CD14-positive monocyte (primary cell): Measurements from ENCODE around the gene GPC1. TPM values are rescaled to one million over a fixed set of nuclear protein-coding genes. Genes with fewer than 3 reads are reported as not detected.
A peak's percentile ranks its signal among the peaks of the same experiment; 100 is the strongest.

Experiments
- DNase-seq, 3 donors: peaks; one replicate each; pipeline ENCODE4 v3.0.0-alpha.2; 2011 to 2022
- H2AFZ ChIP-seq: 2 replicates; pipeline ENCODE4 v1.6.0; 2012; ENCODE audit warnings: mild to moderate bottlenecking, low read depth, low read length, inconsistent platforms; ENCODE audit not compliant: insufficient read depth, poor library complexity, severe bottlenecking
- H3K27ac ChIP-seq, 2 donors: 1 replicate in 1 of 2; 2 replicates in 1 of 2; pipeline ENCODE4 v1.5.1; 2012 to 2013; ENCODE audit warnings: low read length in 2 of 2, control low read depth in 1 of 2, inconsistent platforms in 1 of 2, low read depth in 1 of 2, mild to moderate bottlenecking in 1 of 2
- H3K27me3 ChIP-seq, 2 donors: one replicate each; pipeline versions ENCODE4 v1.6.0 to v1.6.1; 2011 to 2013; ENCODE audit warnings: low read length in 2 of 2; ENCODE audit not compliant: control insufficient read depth in 2 of 2, insufficient read depth in 2 of 2
- H3K36me3 ChIP-seq, 2 donors: replicated peaks in 1 of 2; 1 replicate in 1 of 2; 2 replicates in 1 of 2; pipeline versions ENCODE4 v1.5.1 to v1.6.1; 2012 to 2013; ENCODE audit warnings: low read length in 2 of 2, control low read depth in 1 of 2, inconsistent platforms in 1 of 2, mild to moderate bottlenecking in 1 of 2; ENCODE audit not compliant: insufficient read depth in 2 of 2, control insufficient read depth in 1 of 2
- H3K4me1 ChIP-seq, 2 donors: 1 replicate in 1 of 2; 2 replicates in 1 of 2; pipeline versions ENCODE4 v1.5.1 to v1.6.1; 2012 to 2013; ENCODE audit warnings: low read length in 2 of 2, control low read depth in 1 of 2, inconsistent platforms in 1 of 2, mild to moderate bottlenecking in 1 of 2, moderate library complexity in 1 of 2; ENCODE audit not compliant: insufficient read depth in 2 of 2, control insufficient read depth in 1 of 2
- H3K4me2 ChIP-seq: replicated peaks from 2 replicates; pipeline ENCODE3; 2012; ENCODE audit warnings: low read length, moderate library complexity, mild to moderate bottlenecking; ENCODE audit not compliant: poor library complexity, severe bottlenecking; ENCODE audit errors: extremely low read depth
- H3K4me3 ChIP-seq, 3 experiments: fragments of 200-600 bp in 1 of 3; sonication (generic) in 1 of 3; replicated peaks in 1 of 3; 1 replicate in 2 of 3; 2 replicates in 1 of 3; pipeline ENCODE4 v1.5.1; 2011 to 2013; ENCODE audit warnings: low read length in 3 of 3, mild to moderate bottlenecking in 3 of 3, control low read depth in 2 of 3, low read depth in 2 of 3, inconsistent platforms in 1 of 3, moderate library complexity in 1 of 3
- H3K79me2 ChIP-seq: 2 replicates; pipeline ENCODE4 v1.6.0; 2012; ENCODE audit warnings: mild to moderate bottlenecking, control low read depth, inconsistent platforms, low read length, moderate library complexity; ENCODE audit not compliant: insufficient read depth
- H3K9ac ChIP-seq: 2 replicates; pipeline ENCODE4 v1.6.0; 2017; ENCODE audit warnings: low read length, mild to moderate bottlenecking; ENCODE audit not compliant: insufficient read depth, poor library complexity, severe bottlenecking
- H3K9me3 ChIP-seq, 2 donors: replicated peaks in 1 of 2; 1 replicate in 1 of 2; 2 replicates in 1 of 2; pipeline versions ENCODE4 v1.5.1 to v1.6.1; 2012 to 2013; ENCODE audit warnings: low read length in 2 of 2, control low read depth in 1 of 2; ENCODE audit not compliant: control insufficient read depth in 1 of 2, insufficient read depth in 1 of 2
- H4K20me1 ChIP-seq: 2 replicates; pipeline ENCODE4 v1.6.0; 2012; ENCODE audit warnings: mild to moderate bottlenecking, low read length, control low read depth, moderate library complexity; ENCODE audit not compliant: insufficient read depth
- H3K27ac Mint-ChIP-seq, 7 donors: one replicate each; pipeline ENCODE4 v1.8.0; 2020; ENCODE audit warnings: mild to moderate bottlenecking in 7 of 7, mixed read lengths in 7 of 7, moderate library complexity in 6 of 7, inconsistent platforms in 2 of 7
- H3K27me3 Mint-ChIP-seq, 3 donors: one replicate each; pipeline ENCODE4 v1.8.0; 2021 to 2022; ENCODE audit warnings: low read depth in 3 of 3, mild to moderate bottlenecking in 3 of 3, mixed read lengths in 3 of 3, moderate library complexity in 3 of 3, inconsistent platforms in 1 of 3
- H3K36me3 Mint-ChIP-seq, 2 donors: one replicate each; pipeline ENCODE4 v1.8.0; 2020; ENCODE audit warnings: mixed read lengths in 2 of 2, inconsistent platforms in 1 of 2, mild to moderate bottlenecking in 1 of 2
- H3K4me1 Mint-ChIP-seq: one replicate; pipeline ENCODE4 v1.8.0; 2020; ENCODE audit warnings: mild to moderate bottlenecking, mixed read lengths
- H3K4me3 Mint-ChIP-seq, 2 donors: one replicate each; pipeline ENCODE4 v1.8.0; 2020; ENCODE audit warnings: mild to moderate bottlenecking in 2 of 2, mixed read lengths in 2 of 2, moderate library complexity in 1 of 2
- H3K9me3 Mint-ChIP-seq, 7 donors: one replicate each; pipeline ENCODE4 v1.8.0; 2020 to 2022; ENCODE audit warnings: mixed read lengths in 7 of 7, mild to moderate bottlenecking in 6 of 7, moderate library complexity in 6 of 7, inconsistent platforms in 2 of 7
- WGBS: methylation state at CpG from one replicate; pipeline ENCODE4 v1.1.5; 2013; ENCODE audit warnings: missing lambda C conversion rate; ENCODE audit not compliant: insufficient coverage; 5-methylcytosine and 5-hydroxymethylcytosine counted together
- intact Hi-C, 2 donors: fragments of 100-400 bp; cut with micrococcal nuclease; formaldehyde crosslinking; loops; one replicate each; pipeline versions ENCODE4 v1.15.0 to v1.15.1; 2023
- polyA plus RNA-seq, 3 donors: library from polyadenylated mRNA; depleted of rRNA in 1 of 3; unstranded in 2 of 3; stranded (reverse) in 1 of 3; fragments of 300-500 nt in 2 of 3; fragments of >200 nt in 1 of 3; fragmentation: Illumina TruSeq in 2 of 3; gene quantifications; 1 replicate in 2 of 3; 2 replicates in 1 of 3; pipeline ENCODE4 v1.2.3, GENCODE V29; 2012 to 2021
- TF ChIP-seq, protein P1 (sequence below): fragments of 200-600 bp; IDR thresholded peaks from one replicate; pipeline ENCODE4 v1.8.0; 2022; ENCODE audit warnings: antibody characterized with exemption, mild to moderate bottlenecking

GPC1 gene
- polyA plus RNA-seq, 3 donors = 0.08 TPM; not detected in 2

DNA sequence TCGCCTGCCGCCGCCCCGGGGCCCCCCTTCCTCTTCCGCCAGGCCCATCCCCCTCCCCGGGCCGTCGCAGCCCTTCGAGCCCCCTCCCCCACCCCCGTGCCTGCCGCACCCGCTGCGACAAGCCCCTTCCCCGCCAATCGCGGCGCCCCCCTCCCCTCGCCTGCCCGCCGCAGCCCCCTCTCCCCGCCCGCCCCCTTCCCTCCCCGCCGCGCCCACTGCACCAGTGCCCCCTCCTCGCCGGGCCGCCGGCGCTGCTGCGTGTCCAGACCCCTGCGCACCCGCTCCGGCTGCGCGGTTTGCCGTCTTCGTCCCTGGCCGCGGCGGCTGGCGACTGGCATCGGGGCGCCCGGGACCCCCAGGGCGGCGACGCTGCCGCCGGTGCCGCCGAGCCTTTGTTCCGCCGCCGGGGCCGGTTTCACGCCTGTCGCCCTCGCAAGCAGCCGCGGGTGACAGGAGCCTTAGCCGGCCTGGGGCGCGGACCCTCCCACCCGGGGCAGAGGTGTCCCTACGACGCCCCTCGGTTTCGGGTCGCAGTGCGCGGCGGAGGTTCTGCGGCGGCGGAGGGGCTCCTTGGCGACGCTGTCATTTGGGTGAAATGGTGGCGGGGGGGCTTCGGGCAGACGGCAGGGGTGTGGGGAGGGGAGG lies 18.1 kb downstream of the GPC1 start:
- H3K4me1 ChIP-seq = no peaks in the 10 kb centered on the region
- H4K20me1 ChIP-seq = no peaks in the 10 kb centered on the region
- no peak overlapping the region for H3K4me2 ChIP-seq
- no peak for DNase-seq
- Mint-ChIP-seq H3K4me1 (no peaks in the 10 kb centered on the region), H3K27me3 (peaks cover 60 to 87% (median 63%) of the 10 kb centered on the region in 3 donors), H3K4me3 (peak overlapping the region in 1 of 2 donors; percentile 84), H3K36me3 (peaks cover 2 to 5% of the 10 kb centered on the region in 2 donors), H3K9me3 (peaks cover 0 to 19% (median 3%) of the 10 kb centered on the region in 7 donors), H3K27ac (peak overlapping the region in 1 of 7 donors; percentile 13)
- H2AFZ ChIP-seq = no peak overlapping the region
- TF ChIP-seq, protein P1, sequence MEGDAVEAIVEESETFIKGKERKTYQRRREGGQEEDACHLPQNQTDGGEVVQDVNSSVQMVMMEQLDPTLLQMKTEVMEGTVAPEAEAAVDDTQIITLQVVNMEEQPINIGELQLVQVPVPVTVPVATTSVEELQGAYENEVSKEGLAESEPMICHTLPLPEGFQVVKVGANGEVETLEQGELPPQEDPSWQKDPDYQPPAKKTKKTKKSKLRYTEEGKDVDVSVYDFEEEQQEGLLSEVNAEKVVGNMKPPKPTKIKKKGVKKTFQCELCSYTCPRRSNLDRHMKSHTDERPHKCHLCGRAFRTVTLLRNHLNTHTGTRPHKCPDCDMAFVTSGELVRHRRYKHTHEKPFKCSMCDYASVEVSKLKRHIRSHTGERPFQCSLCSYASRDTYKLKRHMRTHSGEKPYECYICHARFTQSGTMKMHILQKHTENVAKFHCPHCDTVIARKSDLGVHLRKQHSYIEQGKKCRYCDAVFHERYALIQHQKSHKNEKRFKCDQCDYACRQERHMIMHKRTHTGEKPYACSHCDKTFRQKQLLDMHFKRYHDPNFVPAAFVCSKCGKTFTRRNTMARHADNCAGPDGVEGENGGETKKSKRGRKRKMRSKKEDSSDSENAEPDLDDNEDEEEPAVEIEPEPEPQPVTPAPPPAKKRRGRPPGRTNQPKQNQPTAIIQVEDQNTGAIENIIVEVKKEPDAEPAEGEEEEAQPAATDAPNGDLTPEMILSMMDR = no peak
- peaks cover 26 to 66% of the 10 kb centered on the region in 2 donors for H3K27me3 ChIP-seq
- H3K9me3 ChIP-seq = peaks cover 0 to 13% of the 10 kb centered on the region in 2 donors
- no peak overlapping the region for H3K27ac ChIP-seq
- H3K4me3 ChIP-seq = no peak overlapping the region
- WGBS = 2% methylated on average over 52 of the region's 81 CpGs
- H3K36me3 ChIP-seq = no peaks in the 10 kb centered on the region
- intact Hi-C loops = no loop called here
- H3K9ac ChIP-seq = no peak overlapping the region
- no peaks in the 10 kb centered on the region for H3K79me2 ChIP-seq

GRCh38 chr2:240454106-240454901 lies 18.8 kb downstream of the GPC1 start:
- peak overlapping the region in 1 of 7 donors; percentile 13 for H3K27ac Mint-ChIP-seq
- WGBS = 12% methylated on average over 34 of the region's 35 CpGs
- H3K79me2 ChIP-seq = no peaks in the 10 kb centered on the region
- no peaks in the 10 kb centered on the region for H3K36me3 ChIP-seq
- H3K27me3 ChIP-seq = peaks cover 26 to 64% of the 10 kb centered on the region in 2 donors
- no peak overlapping the region for H3K9ac ChIP-seq
- no peak overlapping the region for H3K27ac ChIP-seq
- no peaks in the 10 kb centered on the region for H3K4me1 Mint-ChIP-seq
- peaks cover 2 to 5% of the 10 kb centered on the region in 2 donors for H3K36me3 Mint-ChIP-seq
- no peak overlapping the region for H2AFZ ChIP-seq
- TF ChIP-seq, protein P1 = no peak
- no peak overlapping the region for H3K4me2 ChIP-seq
- DNase-seq = no peak
- peaks cover 0 to 13% of the 10 kb centered on the region in 2 donors for H3K9me3 ChIP-seq
- H3K4me1 ChIP-seq = no peaks in the 10 kb centered on the region
- H3K27me3 Mint-ChIP-seq = peaks cover 60 to 82% (median 63%) of the 10 kb centered on the region in 3 donors
- H3K4me3 ChIP-seq = no peak overlapping the region
- peak overlapping the region in 1 of 2 donors; percentile 84 for H3K4me3 Mint-ChIP-seq
- no peaks in the 10 kb centered on the region for H4K20me1 ChIP-seq
- intact Hi-C loops = no loop called here
- peaks cover 0 to 19% (median 3%) of the 10 kb centered on the region in 7 donors for H3K9me3 Mint-ChIP-seq
